Measurements from ENCODE around the gene REX1BD. TPM values are rescaled to one million over a fixed set of nuclear protein-coding genes. Genes with fewer than 3 reads are reported as not detected.

The REX1BD gene
- total RNA-seq, 1 donor from 2014 or later, result 167 TPM

DNA sequence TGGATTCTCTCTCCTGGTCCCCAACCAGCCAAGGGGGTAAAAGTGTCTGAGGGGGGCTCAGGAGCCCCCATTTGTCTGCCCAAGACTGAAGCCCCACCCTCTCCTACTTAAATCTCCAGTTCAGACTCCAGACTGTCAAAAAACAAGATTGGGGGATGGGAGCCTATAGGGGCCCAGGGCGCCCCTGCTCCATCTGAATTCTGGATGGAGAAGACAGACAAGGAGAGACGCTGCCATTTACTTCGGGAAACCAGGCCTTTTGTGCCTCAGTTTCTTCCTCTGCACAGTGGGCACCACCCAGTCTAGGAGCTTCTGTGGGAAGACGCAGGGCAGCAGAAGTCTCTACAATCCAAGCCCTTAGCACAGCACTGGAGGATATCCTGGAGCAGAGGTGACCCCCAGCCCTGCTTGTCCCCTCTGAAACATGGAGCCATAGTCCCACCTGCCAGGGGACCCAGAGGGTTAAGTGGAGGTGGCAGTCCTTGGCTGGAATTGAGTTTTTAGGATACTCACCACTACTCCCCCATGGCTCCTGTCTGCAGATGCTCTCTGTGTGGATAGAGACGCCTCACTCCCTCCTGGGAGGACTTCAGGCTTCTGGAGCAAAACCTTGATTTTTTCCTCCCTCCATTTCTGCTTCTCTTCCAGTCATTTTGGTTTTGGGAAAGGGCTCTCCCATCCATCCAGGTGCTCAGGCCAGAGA is 19.7 kb downstream of the REX1BD start:
- DNase-seq (ENCODE audit: low read depth), result no peak
- TF ChIP-seq, protein P1, sequence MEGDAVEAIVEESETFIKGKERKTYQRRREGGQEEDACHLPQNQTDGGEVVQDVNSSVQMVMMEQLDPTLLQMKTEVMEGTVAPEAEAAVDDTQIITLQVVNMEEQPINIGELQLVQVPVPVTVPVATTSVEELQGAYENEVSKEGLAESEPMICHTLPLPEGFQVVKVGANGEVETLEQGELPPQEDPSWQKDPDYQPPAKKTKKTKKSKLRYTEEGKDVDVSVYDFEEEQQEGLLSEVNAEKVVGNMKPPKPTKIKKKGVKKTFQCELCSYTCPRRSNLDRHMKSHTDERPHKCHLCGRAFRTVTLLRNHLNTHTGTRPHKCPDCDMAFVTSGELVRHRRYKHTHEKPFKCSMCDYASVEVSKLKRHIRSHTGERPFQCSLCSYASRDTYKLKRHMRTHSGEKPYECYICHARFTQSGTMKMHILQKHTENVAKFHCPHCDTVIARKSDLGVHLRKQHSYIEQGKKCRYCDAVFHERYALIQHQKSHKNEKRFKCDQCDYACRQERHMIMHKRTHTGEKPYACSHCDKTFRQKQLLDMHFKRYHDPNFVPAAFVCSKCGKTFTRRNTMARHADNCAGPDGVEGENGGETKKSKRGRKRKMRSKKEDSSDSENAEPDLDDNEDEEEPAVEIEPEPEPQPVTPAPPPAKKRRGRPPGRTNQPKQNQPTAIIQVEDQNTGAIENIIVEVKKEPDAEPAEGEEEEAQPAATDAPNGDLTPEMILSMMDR (conservative IDR thresholded peaks at IDR 0.05; ENCODE audit: low read depth, low read length), result no peak
- no peak overlapping the region for H3K4me3 ChIP-seq (ENCODE audit: low read depth, low read length)

- no peak overlapping the region for H3K4me3 ChIP-seq (ENCODE audit: low read depth, low read length)
- no peak for DNase-seq (ENCODE audit: low read depth)
- TF ChIP-seq, protein P1 (conservative IDR thresholded peaks at IDR 0.05; ENCODE audit: low read depth, low read length), result no peak
Measured at GRCh38 chr19:18608805-18609716, 20.5 kb downstream of the REX1BD start.

DNA sequence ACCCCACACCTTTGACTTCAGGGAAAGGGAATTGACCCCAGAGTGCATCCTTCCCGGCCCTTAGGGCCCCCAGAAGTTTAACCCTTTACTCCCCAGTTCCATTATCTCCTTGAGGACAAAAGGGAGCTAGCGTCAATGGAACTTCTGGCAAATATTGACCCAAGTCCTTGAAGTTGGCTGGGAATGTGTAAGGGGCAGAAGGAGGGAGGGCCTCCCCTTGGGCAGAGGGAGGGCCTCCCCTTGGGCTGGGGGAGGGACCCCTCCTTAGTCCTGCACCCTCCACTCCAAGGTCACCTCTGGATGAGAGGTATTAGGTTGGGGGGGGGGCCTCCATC is 21.1 kb downstream of the REX1BD start:
- no peak for DNase-seq (ENCODE audit: low read depth)
- TF ChIP-seq, protein P1 (conservative IDR thresholded peaks at IDR 0.05; ENCODE audit: low read depth, low read length), result no peak
- no peak overlapping the region for H3K4me3 ChIP-seq (ENCODE audit: low read depth, low read length)

GRCh38 chr19:18610245-18610555 is 21.6 kb downstream of the REX1BD start:
- H3K4me3 ChIP-seq (ENCODE audit: low read depth, low read length), result no peak overlapping the region
- no peak for DNase-seq (ENCODE audit: low read depth)
- TF ChIP-seq, protein P1 (conservative IDR thresholded peaks at IDR 0.05; ENCODE audit: low read depth, low read length), result no peak

GRCh38 chr19:18610556-18611326 is 22.1 kb downstream of the REX1BD start:
- TF ChIP-seq, protein P1 (conservative IDR thresholded peaks at IDR 0.05; ENCODE audit: low read depth, low read length), result no peak
- DNase-seq (ENCODE audit: low read depth), result no peak
- no peak overlapping the region for H3K4me3 ChIP-seq (ENCODE audit: low read depth, low read length)

DNA sequence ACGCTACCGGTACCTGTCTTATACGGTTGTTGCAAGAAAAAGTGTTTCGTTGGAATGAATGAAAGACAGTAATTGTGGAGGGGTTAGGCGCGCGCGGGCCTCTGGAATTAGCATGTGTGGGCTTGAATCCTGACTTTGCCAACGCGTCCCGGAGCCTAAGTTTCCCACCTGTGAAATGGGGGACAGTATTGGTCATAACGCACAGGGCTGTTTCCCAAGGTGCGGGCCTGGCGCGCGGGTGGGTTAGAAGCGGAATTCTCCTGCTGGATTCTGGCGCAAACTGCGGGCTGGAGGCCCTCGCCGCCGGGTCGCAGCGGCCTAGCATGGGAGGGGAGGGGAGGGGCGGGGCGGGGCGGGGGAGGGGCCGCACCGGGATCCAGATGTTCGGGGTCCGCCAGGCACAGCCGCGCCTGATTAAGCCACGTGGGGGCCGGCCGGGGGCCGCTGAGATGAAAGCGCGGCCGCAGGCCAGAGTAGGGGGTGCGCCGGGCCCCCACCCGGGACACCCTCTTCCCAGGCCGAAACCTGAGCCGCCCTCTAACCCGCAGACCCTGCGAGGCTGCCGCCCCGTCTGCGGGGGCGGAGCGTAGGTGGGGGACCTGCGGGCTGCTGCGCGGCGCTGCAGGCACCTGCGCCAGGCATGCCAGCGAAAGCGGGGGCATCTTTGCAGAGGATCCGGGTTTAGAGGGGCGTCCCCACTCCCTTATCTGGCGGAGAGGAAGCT is 22.9 kb downstream of the REX1BD start:
- DNase-seq (ENCODE audit: low read depth), result no peak
- TF ChIP-seq, protein P1 (conservative IDR thresholded peaks at IDR 0.05; ENCODE audit: low read depth, low read length), result no peak
- no peak overlapping the region for H3K4me3 ChIP-seq (ENCODE audit: low read depth, low read length)

Data from epithelial cell of proximal tubule (primary cell).